K562 (cell line): Measurements from ENCODE around the gene RPN1. TPM values are rescaled to one million over a fixed set of nuclear protein-coding genes. Genes with fewer than 3 reads are reported as not detected.

Experiments used
- ATAC-seq: fragments of 200-7000 bp; cut with Tn5 transposase; 3 replicates; pipeline ENCODE4 v1.9.1; 2020; ENCODE audit warnings: moderate library complexity
- BruUV-seq: library from RNA; stranded (reverse); fragments of 400-500 nt; replicated peaks from 2 replicates; lab custom pipeline; 2021; lab: Mats Ljungman, UMichigan
- CTCF ChIA-PET: fragments of 300-600 bp; formaldehyde crosslinking; extraction: SDS; loops from one replicate; lab custom pipeline; 2021; ENCODE audit warnings: low intra/inter-chr PET ratio; lab: Yijun Ruan, JAX
- POLR2A ChIA-PET: fragments of 300-600, 350-650 bp; sonication (Branson Sonifier 250); formaldehyde crosslinking; extraction: SDS; loops from one replicate; lab custom pipeline; 2021; ENCODE audit warnings: antibody characterized with exemption, inconsistent platforms; lab: Yijun Ruan, JAX
- DNase-seq, 4 experiments: peaks; one replicate each; pipeline versions ENCODE4 v3.0.0 to v3.0.0-alpha.2; 2011 to 2018; ENCODE audit warnings: low spot score in 3 of 4, mixed read lengths in 3 of 4; ENCODE audit errors: extremely low read depth in 1 of 4
- FAIRE-seq: peaks from 2 replicates; lab custom pipeline; 2011; peaks lifted over from hg19 to GRCh38; lab: Jason Lieb, UNC
- H2AFZ ChIP-seq: 2 replicates; pipeline ENCODE4 v1.6.0; 2011; ENCODE audit warnings: low read depth, low read length, control low read depth, inconsistent platforms
- H3K27ac ChIP-seq: fragments of 200-600 bp; 3 replicates; pipeline ENCODE4 v1.8.0; 2011; ENCODE audit warnings: low read depth, mild to moderate bottlenecking, control low read depth, inconsistent platforms, low read length, moderate library complexity, mixed read lengths; ENCODE audit errors: extremely low read depth
- H3K27me3 ChIP-seq, 2 experiments: fragments of 300-600 bp in 1 of 2; 2 replicates in 1 of 2; 3 replicates in 1 of 2; pipeline versions ENCODE4 v1.6.0 to v1.8.0; 2011; ENCODE audit warnings: inconsistent platforms in 2 of 2, low read length in 2 of 2, mild to moderate bottlenecking in 1 of 2, mixed read lengths in 1 of 2, moderate library complexity in 1 of 2; ENCODE audit not compliant: control insufficient read depth in 2 of 2, insufficient read depth in 2 of 2
- H3K36me3 ChIP-seq: fragments of 300-600 bp; 3 replicates; pipeline ENCODE4 v1.8.0; 2011; ENCODE audit warnings: mild to moderate bottlenecking, low read length, inconsistent platforms; ENCODE audit not compliant: control insufficient read depth, insufficient read depth
- H3K4me1 ChIP-seq, 2 experiments: fragments of 200-600 bp in 1 of 2; replicated peaks in 1 of 2; 2 replicates in 1 of 2; 3 replicates in 1 of 2; pipeline versions ENCODE4 v1.5.1 to v1.8.0; 2011; ENCODE audit warnings: inconsistent platforms in 2 of 2, low read length in 2 of 2, mild to moderate bottlenecking in 1 of 2, mixed read lengths in 1 of 2, moderate library complexity in 1 of 2; ENCODE audit not compliant: control insufficient read depth in 2 of 2, insufficient read depth in 2 of 2
- H3K4me2 ChIP-seq: 2 replicates; pipeline ENCODE4 v1.6.1; 2011; ENCODE audit warnings: low read length, control low read depth, inconsistent platforms, mixed read lengths; ENCODE audit not compliant: insufficient read depth
- H3K4me3 ChIP-seq: fragments of 200-600 bp; sonication (generic), shearing (Covaris generic); 2 replicates; pipeline ENCODE4 v1.5.1; 2016; ENCODE audit warnings: control low read depth, inconsistent platforms
- H3K79me2 ChIP-seq: fragments of 200-600 bp; 3 replicates; pipeline ENCODE4 v1.8.0; 2011; ENCODE audit warnings: low read length, inconsistent platforms; ENCODE audit not compliant: control insufficient read depth, insufficient read depth
- H3K9ac ChIP-seq, 2 experiments: 2 replicates each; pipeline versions ENCODE4 v1.6.0 to v1.6.1; 2011; ENCODE audit warnings: low read depth in 2 of 2, low read length in 2 of 2, control low read depth in 1 of 2, inconsistent platforms in 1 of 2, mild to moderate bottlenecking in 1 of 2, mixed read lengths in 1 of 2; ENCODE audit not compliant: insufficient read depth in 1 of 2
- H3K9me1 ChIP-seq: one replicate; pipeline ENCODE4 v1.6.0; 2011; ENCODE audit warnings: inconsistent platforms, mild to moderate bottlenecking, low read length, moderate library complexity; ENCODE audit not compliant: control insufficient read depth, insufficient read depth
- H3K9me3 ChIP-seq: replicated peaks from 2 replicates; pipeline ENCODE4 v1.5.1; 2011; ENCODE audit warnings: low read depth, low read length, inconsistent platforms; ENCODE audit not compliant: control insufficient read depth, insufficient read depth
- H4K20me1 ChIP-seq: replicated peaks from 2 replicates; pipeline ENCODE4 v1.6.1; 2011; ENCODE audit warnings: low read length, inconsistent platforms, mixed read lengths; ENCODE audit not compliant: control insufficient read depth, insufficient read depth
- ARHGAP35 ChIP-seq: fragments of 450-650 bp; IDR thresholded peaks from 2 replicates; pipeline ENCODE4 v1.6.1; 2018; ENCODE audit not compliant: partially characterized antibody
- ETV5 ChIP-seq: sonication (generic); formaldehyde crosslinking; IDR thresholded peaks from 2 replicates; pipeline ENCODE4 v1.4.0; 2020; ENCODE audit warnings: low read depth, mild to moderate bottlenecking, missing genetic modification reagents
- FOXK2 ChIP-seq, 2 experiments: fragments of 450-650 bp; IDR thresholded peaks in 1 of 2; conservative IDR thresholded peaks in 1 of 2; 2 replicates each; pipeline ENCODE4 v1.6.1; 2016; ENCODE audit warnings: low read depth in 2 of 2, mild to moderate bottlenecking in 1 of 2
- FOXM1 ChIP-seq, 2 experiments: fragments of 450-650 bp in 1 of 2; sonication (generic) in 1 of 2; formaldehyde crosslinking in 1 of 2; IDR thresholded peaks; 2 replicates each; pipeline versions ENCODE4 v1.6.1 to v1.9.0; 2017 to 2022; ENCODE audit warnings: low read depth in 2 of 2, mild to moderate bottlenecking in 2 of 2, missing genetic modification reagents in 1 of 2, moderate library complexity in 1 of 2
- GTF2E2 ChIP-seq: fragments of 200-800 bp; sonication (Bioruptor generic); IDR thresholded peaks from 2 replicates; pipeline ENCODE4 v1.6.1; 2016; ENCODE audit warnings: missing genetic modification characterization, missing compliant biosample characterization
- LARP7 ChIP-seq: fragments of 450-650 bp; IDR thresholded peaks from 2 replicates; pipeline ENCODE4 v1.6.1; 2016
- PCBP1 ChIP-seq: fragments of 200-400 bp; formaldehyde crosslinking; IDR thresholded peaks from 2 replicates; pipeline ENCODE4 v1.6.1; 2018; ENCODE audit warnings: mild to moderate bottlenecking, low read depth, low read length; ENCODE audit not compliant: poor library complexity, severe bottlenecking
- PCBP2 ChIP-seq: fragments of 200-400 bp; formaldehyde crosslinking; IDR thresholded peaks from 2 replicates; pipeline ENCODE4 v1.6.1; 2018; ENCODE audit warnings: low read length, low read depth, mild to moderate bottlenecking, moderate library complexity; ENCODE audit not compliant: poor library complexity, severe bottlenecking
- PTRF ChIP-seq: fragments of 450-650 bp; IDR thresholded peaks from 2 replicates; pipeline ENCODE4 v1.6.1; 2016; ENCODE audit warnings: mild to moderate bottlenecking, missing genetic modification characterization, missing compliant biosample characterization
- TGIF2 ChIP-seq: sonication (generic); formaldehyde crosslinking; IDR thresholded peaks from 2 replicates; pipeline ENCODE4 v1.8.1; 2022; ENCODE audit warnings: mild to moderate bottlenecking, missing genetic modification reagents, moderate library complexity
- XRCC3 ChIP-seq: fragments of 450-650 bp; IDR thresholded peaks from 2 replicates; pipeline ENCODE4 v1.6.1; 2017; ENCODE audit warnings: mild to moderate bottlenecking, moderate library complexity
- ZKSCAN3 ChIP-seq: fragments of 250-450 bp; sonication (Bioruptor Pico); IDR thresholded peaks from 2 replicates; pipeline ENCODE4 v1.4.0; 2020
- ZNF146 ChIP-seq: IDR thresholded peaks from one replicate; pipeline ENCODE4 v1.6.1; 2018; ENCODE audit warnings: missing compliant biosample characterization; ENCODE audit not compliant: unreplicated experiment
- ZNF239 ChIP-seq: fragments of 250-450 bp; sonication (Bioruptor Pico); IDR thresholded peaks from 2 replicates; pipeline ENCODE4 v1.4.0; 2020; ENCODE audit warnings: mild to moderate bottlenecking
- WGBS: fragments of 100-300 bp; shearing (Covaris generic); methylation state at CpG from one replicate; pipeline ENCODE4 v1.1.6; 2016; ENCODE audit warnings: low coverage, mixed read lengths; ENCODE audit not compliant: insufficient coverage; ENCODE audit errors: missing lambda C conversion rate; 5-methylcytosine and 5-hydroxymethylcytosine counted together
- in situ Hi-C: fragments of 300-500 bp; cut with MboI; formaldehyde crosslinking; loops from 4 replicates; pipeline ENCODE4 v1.15.0; 2018; ENCODE audit warnings: inconsistent platforms, mixed read lengths
- intact Hi-C: fragments of 100-400 bp; cut with micrococcal nuclease; formaldehyde crosslinking; loops from 2 replicates; pipeline ENCODE4 v1.14.2; 2022
- polyA plus RNA-seq, 8 experiments: library from polyadenylated mRNA; depleted of rRNA in 4 of 8; stranded (reverse) in 5 of 8; unstranded in 3 of 8; fragments of >200 nt; fragmentation: Nextera tagmentation in 2 of 8; fragmentation: Illumina TruSeq in 1 of 8; extraction: Ambion mirVana in 2 of 8; extraction: Trizol in 1 of 8; gene quantifications; 2 replicates each; pipeline versions ENCODE4 v1.2.1 to v1.2.3, GENCODE V29; 2011 to 2014; ENCODE audit warnings: inconsistent platforms in 1 of 8, missing spikeins in 1 of 8
- total RNA-seq, 7 experiments: library from RNA; depleted of rRNA in 6 of 7; stranded (reverse); fragments of >200 nt in 6 of 7; fragmentation: Illumina TruSeq in 2 of 7; extraction: Trizol in 2 of 7; gene quantifications; 2 replicates each; pipeline versions ENCODE4 v1.2.1 to v1.2.3, GENCODE V29; 2011 to 2021; ENCODE audit warnings: low replicate concordance in 1 of 7
- TF ChIP-seq, protein P1 (sequence below): fragments of 250-450 bp; sonication (Bioruptor Pico); IDR thresholded peaks from 2 replicates; pipeline ENCODE4 v1.9.0; 2021; ENCODE audit warnings: mild to moderate bottlenecking, inconsistent platforms

Gene RPN1
- total and polyA plus RNA-seq, 9 of the 15 experiments (the other 6 are each of a cell fraction or from before 2014, with no cell fraction given) = 39.5 to 300 (median 148) TPM

DNA sequence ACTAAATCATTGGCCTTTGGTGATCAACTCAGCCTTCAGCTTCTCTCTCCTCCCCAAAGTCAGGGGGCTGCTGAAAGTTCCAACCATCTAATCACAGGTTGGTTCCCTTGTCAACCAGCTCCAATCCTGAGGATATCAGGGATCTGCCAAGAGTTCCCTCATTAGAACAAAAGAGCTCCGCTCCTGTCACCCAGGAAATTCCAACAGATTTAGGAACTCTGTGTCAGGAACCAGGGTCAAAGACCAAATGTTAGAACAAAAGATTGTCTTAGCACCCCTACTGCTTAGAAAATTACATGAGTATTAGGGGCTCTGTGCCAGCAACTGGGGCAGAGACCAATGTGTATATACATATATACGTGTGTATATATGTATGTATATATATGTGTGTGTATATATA is 43.1 kb upstream of the RPN1 start:
- H3K4me3 ChIP-seq = no peak overlapping the region
- H3K27ac ChIP-seq = no peak overlapping the region
- H2AFZ ChIP-seq = no peak overlapping the region
- ATAC-seq (no peak), FAIRE-seq (no peak), DNase-seq (no peak)
- H3K9ac ChIP-seq = no peak overlapping the region
- intact Hi-C loops = no loop called here
- no peaks in the 10 kb centered on the region for H4K20me1 ChIP-seq
- no peaks in the 10 kb centered on the region for H3K9me3 ChIP-seq
- WGBS = 34% methylated on average over 2 of the region's 2 CpGs
- no peaks in the 10 kb centered on the region; a peak in 1 of 5 replicates for H3K4me1 ChIP-seq
- no TSS peak for BruUV-seq
- TF ChIP-seq PCBP1 (no peak), TGIF2 (CRISPR knock-in tag) (no peak), ZNF146 (CRISPR knock-in tag) (no peak)
- CTCF ChIA-PET = no interaction called here
- H3K79me2 ChIP-seq = no peaks in the 10 kb centered on the region
- in situ Hi-C loops = no loop called here
- H3K27me3 ChIP-seq = no peaks in the 10 kb centered on the region
- POLR2A ChIA-PET = no interaction called here
- no peaks in the 10 kb centered on the region for H3K36me3 ChIP-seq
- H3K9me1 ChIP-seq = no peaks in the 10 kb centered on the region
- no peak overlapping the region for H3K4me2 ChIP-seq

DNA sequence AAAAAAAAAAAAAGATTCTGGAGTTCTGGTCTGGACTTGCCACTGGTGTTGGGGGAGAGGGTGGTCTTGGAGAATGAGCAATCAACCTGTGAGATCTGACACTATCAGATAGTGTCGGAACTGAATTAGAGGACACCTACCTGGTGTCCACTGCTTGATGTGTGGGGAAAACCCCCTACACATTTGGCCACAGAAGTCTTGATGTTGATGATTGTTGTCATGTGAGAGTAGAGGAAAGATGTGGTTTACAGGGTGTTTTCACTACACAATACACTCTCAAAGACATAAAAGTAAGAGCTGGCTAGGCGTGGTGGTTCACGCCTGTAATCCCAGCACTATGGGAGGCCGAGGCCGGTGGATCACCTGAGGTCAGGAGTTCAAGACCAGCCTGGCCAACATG is 38.4 kb upstream of the RPN1 start:
- Histone ChIP-seq H3K36me3 (no peaks in the 10 kb centered on the region), H3K9ac (no peak overlapping the region), H3K4me2 (no peak overlapping the region), H3K4me3 (no peak overlapping the region), H3K9me1 (no peaks in the 10 kb centered on the region), H3K9me3 (no peaks in the 10 kb centered on the region), H3K4me1 (no peaks in the 10 kb centered on the region; a peak in 1 of 5 replicates), H3K79me2 (no peaks in the 10 kb centered on the region), H4K20me1 (no peaks in the 10 kb centered on the region), H3K27ac (no peak overlapping the region), H2AFZ (no peak overlapping the region), H3K27me3 (no peaks in the 10 kb centered on the region)
- in situ Hi-C loops = no loop called here
- no TSS peak for BruUV-seq
- no peak for DNase-seq
- POLR2A ChIA-PET = interaction anchor here (1.0 to 2.0 kb wide), 2 partner anchors 9 to 20 kb away, joined by 4 to 6 read pairs; no protein-coding TSS in a partner anchor
- no peak for ATAC-seq
- CTCF ChIA-PET = no interaction called here
- intact Hi-C loops = no loop called here
- WGBS = 64% methylated on average over 5 of the region's 5 CpGs
- no peak for FAIRE-seq
- TF ChIP-seq FOXK2 (conservative IDR thresholded peaks at IDR 0.05 in 1 of 2, IDR thresholded peaks at IDR 0.05 in 1 of 2; ENCODE audit: low read depth in 2 of 2) (no peak), LARP7 (no peak), ZNF239 (no peak), XRCC3 (no peak), PTRF (tag) (no peak), ARHGAP35 (no peak), ZKSCAN3 (CRISPR knock-in tag) (no peak), PCBP2 (no peak), GTF2E2 (tag) (no peak), ETV5 (CRISPR knock-in tag) (no peak), FOXM1 (IDR thresholded peaks at IDR 0.05; ENCODE audit: low read depth) (no peak), FOXM1 (CRISPR knock-in tag; IDR thresholded peaks at IDR 0.05; ENCODE audit: low read depth) (no peak)
- TF ChIP-seq, protein P1, sequence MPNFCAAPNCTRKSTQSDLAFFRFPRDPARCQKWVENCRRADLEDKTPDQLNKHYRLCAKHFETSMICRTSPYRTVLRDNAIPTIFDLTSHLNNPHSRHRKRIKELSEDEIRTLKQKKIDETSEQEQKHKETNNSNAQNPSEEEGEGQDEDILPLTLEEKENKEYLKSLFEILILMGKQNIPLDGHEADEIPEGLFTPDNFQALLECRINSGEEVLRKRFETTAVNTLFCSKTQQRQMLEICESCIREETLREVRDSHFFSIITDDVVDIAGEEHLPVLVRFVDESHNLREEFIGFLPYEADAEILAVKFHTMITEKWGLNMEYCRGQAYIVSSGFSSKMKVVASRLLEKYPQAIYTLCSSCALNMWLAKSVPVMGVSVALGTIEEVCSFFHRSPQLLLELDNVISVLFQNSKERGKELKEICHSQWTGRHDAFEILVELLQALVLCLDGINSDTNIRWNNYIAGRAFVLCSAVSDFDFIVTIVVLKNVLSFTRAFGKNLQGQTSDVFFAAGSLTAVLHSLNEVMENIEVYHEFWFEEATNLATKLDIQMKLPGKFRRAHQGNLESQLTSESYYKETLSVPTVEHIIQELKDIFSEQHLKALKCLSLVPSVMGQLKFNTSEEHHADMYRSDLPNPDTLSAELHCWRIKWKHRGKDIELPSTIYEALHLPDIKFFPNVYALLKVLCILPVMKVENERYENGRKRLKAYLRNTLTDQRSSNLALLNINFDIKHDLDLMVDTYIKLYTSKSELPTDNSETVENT (CRISPR knock-in tag) = no peak
